ENCODE measurements around the gene CHTOP. TPM values are rescaled to one million over a fixed set of nuclear protein-coding genes. Genes with fewer than 3 reads are reported as not detected.
A peak's percentile ranks its signal among the peaks of the same experiment; 100 is the strongest.

Gene CHTOP
- total RNA-seq, 1 experiment from 2014 or later = 156 TPM

DNA sequence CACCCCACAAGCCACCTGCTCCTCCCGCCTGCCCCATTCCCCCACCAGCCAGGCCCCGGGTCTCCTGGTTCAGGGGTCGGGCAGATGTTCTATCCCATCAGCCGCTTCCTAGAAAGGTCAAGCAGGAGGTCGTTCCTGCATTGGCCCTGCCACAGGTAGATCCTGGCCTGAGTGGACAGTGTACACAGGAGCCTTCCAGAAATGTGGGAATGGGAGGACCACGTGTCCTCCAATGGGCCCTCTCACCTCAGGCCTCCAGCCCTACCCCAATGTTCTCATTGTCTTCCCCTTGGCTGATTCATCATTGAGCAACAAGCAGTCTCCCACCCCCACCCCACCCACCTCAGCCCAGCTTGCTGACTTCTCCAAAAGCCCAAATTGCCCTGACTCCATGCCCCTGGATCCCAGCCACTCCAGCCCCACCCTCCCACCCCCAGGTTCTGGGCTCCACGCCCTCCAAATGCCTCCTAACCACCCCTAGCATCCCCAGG lies 23.0 kb upstream of the CHTOP start:
- DNase-seq (ENCODE audit: unreplicated experiment) = peak; percentile 99
- POLR2A ChIA-PET = interaction anchor here (0.5 to 46.1 kb wide), 23 partner anchors 5 to 571 kb away, joined by 3 to 1272 read pairs (median 9); partner anchors contain the start of genes CHTOP, ILF2, S100A1 and S100A13
- CTCF ChIA-PET = interaction anchor here (0.7 to 11.8 kb wide), 8 partner anchors 17 to 1646 kb away, joined by 3 to 214 read pairs (median 22); partner anchors contain the start of genes S100A1 and S100A13
- intact Hi-C loops (cut with micrococcal nuclease) = loop anchor here (1.0 to 2.0 kb wide), 2 partner anchors 14 to 60 kb away; no protein-coding TSS in a partner anchor
- peaks cover 62% of the 10 kb centered on the region for H3K4me1 Mint-ChIP-seq (ENCODE audit: insufficient read depth, unreplicated experiment)
- peak overlapping the region; percentile 94 for H3K27ac Mint-ChIP-seq (ENCODE audit: low read depth, unreplicated experiment)
- BruUV-seq (replicated peaks) = no TSS peak
- peak overlapping the region; percentile 90 for H3K4me3 Mint-ChIP-seq (ENCODE audit: unreplicated experiment)
- no peaks in the 10 kb centered on the region for H3K9me3 Mint-ChIP-seq (ENCODE audit: unreplicated experiment)
- TF ChIP-seq, protein P1, sequence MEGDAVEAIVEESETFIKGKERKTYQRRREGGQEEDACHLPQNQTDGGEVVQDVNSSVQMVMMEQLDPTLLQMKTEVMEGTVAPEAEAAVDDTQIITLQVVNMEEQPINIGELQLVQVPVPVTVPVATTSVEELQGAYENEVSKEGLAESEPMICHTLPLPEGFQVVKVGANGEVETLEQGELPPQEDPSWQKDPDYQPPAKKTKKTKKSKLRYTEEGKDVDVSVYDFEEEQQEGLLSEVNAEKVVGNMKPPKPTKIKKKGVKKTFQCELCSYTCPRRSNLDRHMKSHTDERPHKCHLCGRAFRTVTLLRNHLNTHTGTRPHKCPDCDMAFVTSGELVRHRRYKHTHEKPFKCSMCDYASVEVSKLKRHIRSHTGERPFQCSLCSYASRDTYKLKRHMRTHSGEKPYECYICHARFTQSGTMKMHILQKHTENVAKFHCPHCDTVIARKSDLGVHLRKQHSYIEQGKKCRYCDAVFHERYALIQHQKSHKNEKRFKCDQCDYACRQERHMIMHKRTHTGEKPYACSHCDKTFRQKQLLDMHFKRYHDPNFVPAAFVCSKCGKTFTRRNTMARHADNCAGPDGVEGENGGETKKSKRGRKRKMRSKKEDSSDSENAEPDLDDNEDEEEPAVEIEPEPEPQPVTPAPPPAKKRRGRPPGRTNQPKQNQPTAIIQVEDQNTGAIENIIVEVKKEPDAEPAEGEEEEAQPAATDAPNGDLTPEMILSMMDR (IDR thresholded peaks at IDR 0.05; ENCODE audit: unreplicated experiment) = no peak
- peaks cover 50% of the 10 kb centered on the region for H3K36me3 Mint-ChIP-seq (ENCODE audit: insufficient read depth, unreplicated experiment)
- H3K27me3 Mint-ChIP-seq (ENCODE audit: insufficient read depth, unreplicated experiment) = no peaks in the 10 kb centered on the region

DNA sequence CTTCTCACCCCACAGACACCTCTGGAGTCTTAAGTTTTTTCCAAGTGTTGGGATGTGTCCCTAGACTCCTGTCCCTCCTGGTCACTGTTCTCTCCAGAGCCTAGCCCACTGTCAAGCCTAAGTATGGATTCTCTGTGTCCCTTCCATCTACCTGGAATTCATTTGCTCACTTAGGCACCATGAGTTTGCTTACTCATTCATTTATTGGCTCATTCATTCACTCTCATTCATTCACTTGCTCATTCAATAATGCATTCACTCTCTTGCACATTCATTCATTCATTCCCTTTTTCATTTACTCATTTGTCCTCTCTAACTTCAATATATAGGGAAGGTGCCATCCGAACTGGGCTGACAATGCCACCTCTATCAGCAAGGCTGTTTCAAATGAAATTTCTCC lies 22.5 kb upstream of the CHTOP start:
- Mint-ChIP-seq H3K27me3 (ENCODE audit: insufficient read depth, unreplicated experiment) (no peaks in the 10 kb centered on the region), H3K9me3 (ENCODE audit: unreplicated experiment) (no peaks in the 10 kb centered on the region), H3K4me1 (ENCODE audit: insufficient read depth, unreplicated experiment) (peaks cover 67% of the 10 kb centered on the region), H3K4me3 (ENCODE audit: unreplicated experiment) (peak overlapping the region; percentile 90), H3K36me3 (ENCODE audit: insufficient read depth, unreplicated experiment) (peaks cover 45% of the 10 kb centered on the region), H3K27ac (ENCODE audit: low read depth, unreplicated experiment) (peak overlapping the region; percentile 94)
- CTCF ChIA-PET = interaction anchor here (1.4 to 11.8 kb wide), 7 partner anchors 16 to 116 kb away, joined by 5 to 214 read pairs (median 37); partner anchors contain the start of genes CHTOP, S100A1 and S100A13
- BruUV-seq (replicated peaks) = TSS peak; percentile 86
- no peak for DNase-seq (ENCODE audit: unreplicated experiment)
- POLR2A ChIA-PET = interaction anchor here (0.5 to 46.1 kb wide), 25 partner anchors 4 to 1619 kb away, joined by 3 to 1272 read pairs (median 11); partner anchors contain the start of genes CHTOP, ILF2, JTB and S100A1
- intact Hi-C loops (cut with micrococcal nuclease) = loop anchor here (1.0 to 2.0 kb wide), 2 partner anchors 15 to 60 kb away; no protein-coding TSS in a partner anchor
- TF ChIP-seq, protein P1 (IDR thresholded peaks at IDR 0.05; ENCODE audit: unreplicated experiment) = no peak

GRCh38 chr1:153612111-153612754 lies 21.6 kb upstream of the CHTOP start:
- peak; percentile 65 for DNase-seq (ENCODE audit: unreplicated experiment)
- intact Hi-C loops (cut with micrococcal nuclease) = no loop called here
- H3K4me1 Mint-ChIP-seq (ENCODE audit: insufficient read depth, unreplicated experiment) = peaks cover 75% of the 10 kb centered on the region
- no TSS peak for BruUV-seq (replicated peaks)
- TF ChIP-seq, protein P1 (IDR thresholded peaks at IDR 0.05; ENCODE audit: unreplicated experiment) = no peak
- peak overlapping the region; percentile 94 for H3K27ac Mint-ChIP-seq (ENCODE audit: low read depth, unreplicated experiment)
- no peaks in the 10 kb centered on the region for H3K27me3 Mint-ChIP-seq (ENCODE audit: insufficient read depth, unreplicated experiment)
- peak overlapping the region; percentile 90 for H3K4me3 Mint-ChIP-seq (ENCODE audit: unreplicated experiment)
- peaks cover 36% of the 10 kb centered on the region for H3K36me3 Mint-ChIP-seq (ENCODE audit: insufficient read depth, unreplicated experiment)
- ChIA-PET CTCF (interaction anchor here (0.6 to 11.8 kb wide), 18 partner anchors 10 to 358 kb away, joined by 3 to 214 read pairs (median 4); partner anchors contain the start of genes CHTOP, S100A1 and S100A13), POLR2A (interaction anchor here (0.5 to 46.1 kb wide), 41 partner anchors 3 to 1620 kb away, joined by 3 to 1272 read pairs (median 7); partner anchors contain the start of genes CHTOP, CREB3L4, GATAD2B and ILF2)
- no peaks in the 10 kb centered on the region for H3K9me3 Mint-ChIP-seq (ENCODE audit: unreplicated experiment)

Data from MCF 10A (cell line).